Osteocyte (in vitro differentiated cells): ENCODE measurements around the gene GALNS. TPM values are rescaled to one million over a fixed set of nuclear protein-coding genes. Genes with fewer than 3 reads are reported as not detected.
"Not testable (repeated sequence)": the region's sequence is repeated elsewhere in the genome, so short reads cannot be mapped to it uniquely, and the experiment has no call there.

ENCODE experiments used
- DNase-seq: peaks from one replicate; pipeline ENCODE4 v3.0.0; 2021; ENCODE audit warnings: mixed read lengths; ENCODE audit not compliant: unreplicated experiment; ENCODE audit errors: extremely low spot score
- H3K27ac Mint-ChIP-seq: one replicate; pipeline ENCODE4 v1.8.0; 2021; ENCODE audit warnings: mild to moderate bottlenecking, mixed read lengths; ENCODE audit not compliant: unreplicated experiment
- H3K27me3 Mint-ChIP-seq: one replicate; pipeline ENCODE4 v1.8.0; 2021; ENCODE audit warnings: mixed read lengths; ENCODE audit not compliant: unreplicated experiment
- H3K36me3 Mint-ChIP-seq: one replicate; pipeline ENCODE4 v1.8.0; 2021; ENCODE audit warnings: mixed read lengths; ENCODE audit not compliant: unreplicated experiment
- H3K4me1 Mint-ChIP-seq: one replicate; pipeline ENCODE4 v1.8.0; 2021; ENCODE audit warnings: mixed read lengths; ENCODE audit not compliant: unreplicated experiment
- H3K4me3 Mint-ChIP-seq: one replicate; pipeline ENCODE4 v1.8.0; 2021; ENCODE audit warnings: mild to moderate bottlenecking, moderate library complexity, mixed read lengths; ENCODE audit not compliant: unreplicated experiment
- H3K9me3 Mint-ChIP-seq: one replicate; pipeline ENCODE4 v1.8.0; 2021; ENCODE audit warnings: mixed read lengths; ENCODE audit not compliant: unreplicated experiment
- CTCF ChIP-seq: fragments of 200-600 bp; sonication (generic); IDR thresholded peaks from 2 replicates; pipeline ENCODE4 v1.5.0; 2021; ENCODE audit warnings: antibody characterized with exemption, mild to moderate bottlenecking, moderate library complexity
- total RNA-seq: library from RNA; stranded (reverse); gene quantifications from 2 replicates; pipeline ENCODE4 v1.2.1, GENCODE V29; 2021

GALNS gene
- total RNA-seq, 1 donor from 2014 or later: 47.0 TPM

- DNase-seq: no peak
- H3K4me1 Mint-ChIP-seq: peaks cover 12% of the 10 kb centered on the region
- no peak for TF ChIP-seq CTCF
- H3K9me3 Mint-ChIP-seq: no peaks in the 10 kb centered on the region
- no peaks in the 10 kb centered on the region for H3K36me3 Mint-ChIP-seq
- H3K27me3 Mint-ChIP-seq: peaks cover 14% of the 10 kb centered on the region
- H3K4me3 Mint-ChIP-seq: no peak overlapping the region
- no peak overlapping the region for H3K27ac Mint-ChIP-seq
These were observed 38.0 kb upstream of the GALNS start for GRCh38 chr16:88894681-88895300.

- not testable (repeated sequence) for H3K9me3 Mint-ChIP-seq, DNase-seq, H3K36me3 Mint-ChIP-seq, H3K27ac Mint-ChIP-seq, H3K4me3 Mint-ChIP-seq
- peaks cover 12% of the 10 kb centered on the region for H3K4me1 Mint-ChIP-seq
- H3K27me3 Mint-ChIP-seq: peaks cover 12% of the 10 kb centered on the region
These were observed 37.5 kb upstream of the GALNS start for GRCh38 chr16:88894266-88894665.

GRCh38 chr16:88893127-88893968 lies 36.6 kb upstream of the GALNS start:
- H3K4me1 Mint-ChIP-seq: peaks cover 10% of the 10 kb centered on the region
- H3K27me3 Mint-ChIP-seq: peaks cover 5% of the 10 kb centered on the region
- DNase-seq: no peak
- TF ChIP-seq CTCF: no peak
- H3K4me3 Mint-ChIP-seq: no peak overlapping the region
- no peak overlapping the region for H3K27ac Mint-ChIP-seq
- no peaks in the 10 kb centered on the region for H3K36me3 Mint-ChIP-seq
- no peaks in the 10 kb centered on the region for H3K9me3 Mint-ChIP-seq

- Mint-ChIP-seq H3K27me3 (peaks cover 5% of the 10 kb centered on the region), H3K36me3 (no peaks in the 10 kb centered on the region), H3K4me1 (peaks cover 2% of the 10 kb centered on the region), H3K9me3 (no peaks in the 10 kb centered on the region), H3K4me3 (no peak overlapping the region), H3K27ac (no peak overlapping the region)
- TF ChIP-seq CTCF: no peak
- DNase-seq: no peak
These were observed 35.3 kb upstream of the GALNS start for GRCh38 chr16:88892065-88892464.

- H3K9me3 Mint-ChIP-seq: no peaks in the 10 kb centered on the region
- peaks cover 5% of the 10 kb centered on the region for H3K27me3 Mint-ChIP-seq
- no peak overlapping the region for H3K4me3 Mint-ChIP-seq
- no peak overlapping the region for H3K27ac Mint-ChIP-seq
- DNase-seq: no peak
- H3K4me1 Mint-ChIP-seq: peaks cover 2% of the 10 kb centered on the region
- no peak for TF ChIP-seq CTCF
- H3K36me3 Mint-ChIP-seq: no peaks in the 10 kb centered on the region
These were observed 34.3 kb upstream of the GALNS start for GRCh38 chr16:88891083-88891482.

- not testable (repeated sequence) for H3K27me3 Mint-ChIP-seq, H3K9me3 Mint-ChIP-seq, H3K36me3 Mint-ChIP-seq, DNase-seq, H3K4me3 Mint-ChIP-seq, H3K27ac Mint-ChIP-seq, H3K4me1 Mint-ChIP-seq
These were observed 33.1 kb upstream of the GALNS start for GRCh38 chr16:88889702-88890352.
